CD14-positive monocyte (primary cell): ENCODE data around the gene LBHD2. TPM values are rescaled to one million over a fixed set of nuclear protein-coding genes. Genes with fewer than 3 reads are reported as not detected.

Experiments used
- DNase-seq, 3 donors: peaks; one replicate each; pipeline ENCODE4 v3.0.0-alpha.2; 2011 to 2022
- H2AFZ ChIP-seq: 2 replicates; pipeline ENCODE4 v1.6.0; 2012; ENCODE audit warnings: mild to moderate bottlenecking, low read depth, low read length, inconsistent platforms; ENCODE audit not compliant: insufficient read depth, poor library complexity, severe bottlenecking
- H3K27ac ChIP-seq, 2 donors: 1 replicate in 1 of 2; 2 replicates in 1 of 2; pipeline ENCODE4 v1.5.1; 2012 to 2013; ENCODE audit warnings: low read length in 2 of 2, control low read depth in 1 of 2, inconsistent platforms in 1 of 2, low read depth in 1 of 2, mild to moderate bottlenecking in 1 of 2
- H3K27me3 ChIP-seq, 2 donors: one replicate each; pipeline versions ENCODE4 v1.6.0 to v1.6.1; 2011 to 2013; ENCODE audit warnings: low read length in 2 of 2; ENCODE audit not compliant: control insufficient read depth in 2 of 2, insufficient read depth in 2 of 2
- H3K36me3 ChIP-seq, 2 donors: replicated peaks in 1 of 2; 1 replicate in 1 of 2; 2 replicates in 1 of 2; pipeline versions ENCODE4 v1.5.1 to v1.6.1; 2012 to 2013; ENCODE audit warnings: low read length in 2 of 2, control low read depth in 1 of 2, inconsistent platforms in 1 of 2, mild to moderate bottlenecking in 1 of 2; ENCODE audit not compliant: insufficient read depth in 2 of 2, control insufficient read depth in 1 of 2
- H3K4me1 ChIP-seq, 2 donors: 1 replicate in 1 of 2; 2 replicates in 1 of 2; pipeline versions ENCODE4 v1.5.1 to v1.6.1; 2012 to 2013; ENCODE audit warnings: low read length in 2 of 2, control low read depth in 1 of 2, inconsistent platforms in 1 of 2, mild to moderate bottlenecking in 1 of 2, moderate library complexity in 1 of 2; ENCODE audit not compliant: insufficient read depth in 2 of 2, control insufficient read depth in 1 of 2
- H3K4me2 ChIP-seq: replicated peaks from 2 replicates; pipeline ENCODE3; 2012; ENCODE audit warnings: low read length, moderate library complexity, mild to moderate bottlenecking; ENCODE audit not compliant: poor library complexity, severe bottlenecking; ENCODE audit errors: extremely low read depth
- H3K4me3 ChIP-seq, 3 experiments: fragments of 200-600 bp in 1 of 3; sonication (generic) in 1 of 3; replicated peaks in 1 of 3; 1 replicate in 2 of 3; 2 replicates in 1 of 3; pipeline ENCODE4 v1.5.1; 2011 to 2013; ENCODE audit warnings: low read length in 3 of 3, mild to moderate bottlenecking in 3 of 3, control low read depth in 2 of 3, low read depth in 2 of 3, inconsistent platforms in 1 of 3, moderate library complexity in 1 of 3
- H3K79me2 ChIP-seq: 2 replicates; pipeline ENCODE4 v1.6.0; 2012; ENCODE audit warnings: mild to moderate bottlenecking, control low read depth, inconsistent platforms, low read length, moderate library complexity; ENCODE audit not compliant: insufficient read depth
- H3K9ac ChIP-seq: 2 replicates; pipeline ENCODE4 v1.6.0; 2017; ENCODE audit warnings: low read length, mild to moderate bottlenecking; ENCODE audit not compliant: insufficient read depth, poor library complexity, severe bottlenecking
- H3K9me3 ChIP-seq, 2 donors: replicated peaks in 1 of 2; 1 replicate in 1 of 2; 2 replicates in 1 of 2; pipeline versions ENCODE4 v1.5.1 to v1.6.1; 2012 to 2013; ENCODE audit warnings: low read length in 2 of 2, control low read depth in 1 of 2; ENCODE audit not compliant: control insufficient read depth in 1 of 2, insufficient read depth in 1 of 2
- H4K20me1 ChIP-seq: 2 replicates; pipeline ENCODE4 v1.6.0; 2012; ENCODE audit warnings: mild to moderate bottlenecking, low read length, control low read depth, moderate library complexity; ENCODE audit not compliant: insufficient read depth
- H3K27ac Mint-ChIP-seq, 7 donors: one replicate each; pipeline ENCODE4 v1.8.0; 2020; ENCODE audit warnings: mild to moderate bottlenecking in 7 of 7, mixed read lengths in 7 of 7, moderate library complexity in 6 of 7, inconsistent platforms in 2 of 7
- H3K27me3 Mint-ChIP-seq, 3 donors: one replicate each; pipeline ENCODE4 v1.8.0; 2021 to 2022; ENCODE audit warnings: low read depth in 3 of 3, mild to moderate bottlenecking in 3 of 3, mixed read lengths in 3 of 3, moderate library complexity in 3 of 3, inconsistent platforms in 1 of 3
- H3K36me3 Mint-ChIP-seq, 2 donors: one replicate each; pipeline ENCODE4 v1.8.0; 2020; ENCODE audit warnings: mixed read lengths in 2 of 2, inconsistent platforms in 1 of 2, mild to moderate bottlenecking in 1 of 2
- H3K4me1 Mint-ChIP-seq: one replicate; pipeline ENCODE4 v1.8.0; 2020; ENCODE audit warnings: mild to moderate bottlenecking, mixed read lengths
- H3K4me3 Mint-ChIP-seq, 2 donors: one replicate each; pipeline ENCODE4 v1.8.0; 2020; ENCODE audit warnings: mild to moderate bottlenecking in 2 of 2, mixed read lengths in 2 of 2, moderate library complexity in 1 of 2
- H3K9me3 Mint-ChIP-seq, 7 donors: one replicate each; pipeline ENCODE4 v1.8.0; 2020 to 2022; ENCODE audit warnings: mixed read lengths in 7 of 7, mild to moderate bottlenecking in 6 of 7, moderate library complexity in 6 of 7, inconsistent platforms in 2 of 7
- CTCF ChIP-seq: fragments of 200-600 bp; IDR thresholded peaks from one replicate; pipeline ENCODE4 v1.8.0; 2022; ENCODE audit warnings: antibody characterized with exemption, mild to moderate bottlenecking
- WGBS: methylation state at CpG from one replicate; pipeline ENCODE4 v1.1.5; 2013; ENCODE audit warnings: missing lambda C conversion rate; ENCODE audit not compliant: insufficient coverage; 5-methylcytosine and 5-hydroxymethylcytosine counted together
- intact Hi-C, 2 donors: fragments of 100-400 bp; cut with micrococcal nuclease; formaldehyde crosslinking; loops; one replicate each; pipeline versions ENCODE4 v1.15.0 to v1.15.1; 2023
- polyA plus RNA-seq, 3 donors: library from polyadenylated mRNA; depleted of rRNA in 1 of 3; unstranded in 2 of 3; stranded (reverse) in 1 of 3; fragments of 300-500 nt in 2 of 3; fragments of >200 nt in 1 of 3; fragmentation: Illumina TruSeq in 2 of 3; gene quantifications; 1 replicate in 2 of 3; 2 replicates in 1 of 3; pipeline ENCODE4 v1.2.3, GENCODE V29; 2012 to 2021

Gene LBHD2
- polyA plus RNA-seq, 3 donors, result not detected

- Histone ChIP-seq H3K9me3 (no peaks in the 10 kb centered on the region), H3K27me3 (peaks cover under 1% of the 10 kb centered on the region in 2 donors), H3K9ac (no peak overlapping the region), H3K27ac (no peak overlapping the region), H2AFZ (no peak overlapping the region), H3K4me1 (peaks cover 77 to 84% of the 10 kb centered on the region in 2 donors), H3K36me3 (no peaks in the 10 kb centered on the region), H3K4me2 (no peak overlapping the region), H3K79me2 (no peaks in the 10 kb centered on the region), H3K4me3 (no peak overlapping the region), H4K20me1 (no peaks in the 10 kb centered on the region)
- Mint-ChIP-seq H3K36me3 (no peaks in the 10 kb centered on the region), H3K9me3 (peaks cover 0 to 1% (median 0%) of the 10 kb centered on the region in 7 donors), H3K27ac (peak overlapping the region in 2 of 7 donors; percentile 54 to 81), H3K27me3 (peaks cover 7 to 11% (median 10%) of the 10 kb centered on the region in 3 donors), H3K4me1 (peaks cover 72% of the 10 kb centered on the region), H3K4me3 (no peak overlapping the region)
- DNase-seq, result peak in 2 of 3 donors; percentile 18 to 64
- WGBS, result 79% methylated on average over 31 of the region's 32 CpGs
- intact Hi-C loops, result no loop called here
- TF ChIP-seq CTCF, result no peak
Measured at GRCh38 chr14:103109535-103110441, 25.8 kb downstream of the LBHD2 start.

- no peaks in the 10 kb centered on the region for H3K36me3 ChIP-seq
- H3K9me3 ChIP-seq, result no peaks in the 10 kb centered on the region
- peak overlapping the region in 1 of 3 experiments; percentile 40 for H3K4me3 ChIP-seq
- intact Hi-C loops, result no loop called here
- TF ChIP-seq CTCF, result no peak
- peaks cover 77 to 84% of the 10 kb centered on the region in 2 donors for H3K4me1 ChIP-seq
- no peak overlapping the region for H3K4me3 Mint-ChIP-seq
- H3K27me3 Mint-ChIP-seq, result peaks cover 2 to 4% (median 3%) of the 10 kb centered on the region in 3 donors
- peak overlapping the region in 5 of 7 donors; percentile 13 to 80 (median 67) for H3K27ac Mint-ChIP-seq
- WGBS, result 87% methylated on average over 13 of the region's 14 CpGs
- no peak overlapping the region for H2AFZ ChIP-seq
- H3K27ac ChIP-seq, result peak overlapping the region; percentile 23 to 45
- no peak overlapping the region for H3K9ac ChIP-seq
- no peak for DNase-seq
- peak overlapping the region; percentile 45 for H3K4me2 ChIP-seq
- no peaks in the 10 kb centered on the region for H4K20me1 ChIP-seq
- H3K79me2 ChIP-seq, result no peaks in the 10 kb centered on the region
- H3K36me3 Mint-ChIP-seq, result no peaks in the 10 kb centered on the region
- H3K27me3 ChIP-seq, result no peaks in the 10 kb centered on the region
- H3K4me1 Mint-ChIP-seq, result peaks cover 72% of the 10 kb centered on the region
- H3K9me3 Mint-ChIP-seq, result peaks cover 0 to 1% (median 0%) of the 10 kb centered on the region in 7 donors
Measured at GRCh38 chr14:103110681-103111231, 26.7 kb downstream of the LBHD2 start.
